ENCODE data around the gene DNAJA2.
"Not testable (repeated sequence)": the region's sequence is repeated elsewhere in the genome, so short reads cannot be mapped to it uniquely, and the experiment has no call there.

The DNAJA2 gene

GRCh38 chr16:47004652-47005051, 31.2 kb upstream of the DNAJA2 start:
- H3K4me1 ChIP-seq (ENCODE audit: control insufficient read depth, insufficient read depth, low read length) = no peaks in the 10 kb centered on the region
- H3K27ac ChIP-seq (ENCODE audit: insufficient read depth, low read depth, low read length, poor library complexity, severe bottlenecking) = no peak overlapping the region
- H3K9me3 ChIP-seq (ENCODE audit: control insufficient read depth, low read length) = no peaks in the 10 kb centered on the region
- H3K36me3 ChIP-seq (ENCODE audit: control insufficient read depth, insufficient read depth, low read length) = no peaks in the 10 kb centered on the region
- no peaks in the 10 kb centered on the region for H3K27me3 ChIP-seq (ENCODE audit: control insufficient read depth, insufficient read depth, low read length, poor library complexity, severe bottlenecking)
- 83 to 95% methylated on average over 2 of the region's 2 CpGs for WGBS, 2 experiments
- H3K4me3 ChIP-seq (ENCODE audit: insufficient read depth, low read depth, low read length) = no peak overlapping the region

GRCh38 chr16:47000066-47000465, 26.6 kb upstream of the DNAJA2 start:
- H3K36me3 ChIP-seq (ENCODE audit: control insufficient read depth, insufficient read depth, low read length); H3K27ac ChIP-seq (ENCODE audit: insufficient read depth, low read depth, low read length, poor library complexity, severe bottlenecking); H3K27me3 ChIP-seq (ENCODE audit: control insufficient read depth, insufficient read depth, low read length, poor library complexity, severe bottlenecking); H3K9me3 ChIP-seq (ENCODE audit: control insufficient read depth, low read length); H3K4me3 ChIP-seq (ENCODE audit: insufficient read depth, low read depth, low read length); H3K4me1 ChIP-seq (ENCODE audit: control insufficient read depth, insufficient read depth, low read length): not testable (repeated sequence)
- 96 to 97% methylated on average over 19 to 26 of the region's 29 CpGs for WGBS, 2 experiments

- no peaks in the 10 kb centered on the region for H3K27me3 ChIP-seq (ENCODE audit: control insufficient read depth, insufficient read depth, low read length, poor library complexity, severe bottlenecking)
- H3K4me3 ChIP-seq (ENCODE audit: insufficient read depth, low read depth, low read length) = no peak overlapping the region
- 96 to 100% methylated on average over 3 of the region's 3 CpGs for WGBS, 2 experiments
- H3K4me1 ChIP-seq (ENCODE audit: control insufficient read depth, insufficient read depth, low read length) = no peaks in the 10 kb centered on the region
- no peaks in the 10 kb centered on the region for H3K9me3 ChIP-seq (ENCODE audit: control insufficient read depth, low read length)
- no peak overlapping the region for H3K27ac ChIP-seq (ENCODE audit: insufficient read depth, low read depth, low read length, poor library complexity, severe bottlenecking)
- no peaks in the 10 kb centered on the region for H3K36me3 ChIP-seq (ENCODE audit: control insufficient read depth, insufficient read depth, low read length)
These were observed 24.4 kb upstream of the DNAJA2 start for GRCh38 chr16:46997844-46998243.

GRCh38 chr16:46996952-46997458, 23.5 kb upstream of the DNAJA2 start:
- Histone ChIP-seq H3K27me3 (ENCODE audit: control insufficient read depth, insufficient read depth, low read length, poor library complexity, severe bottlenecking) (no peaks in the 10 kb centered on the region), H3K4me3 (ENCODE audit: insufficient read depth, low read depth, low read length) (no peak overlapping the region), H3K9me3 (ENCODE audit: control insufficient read depth, low read length) (no peaks in the 10 kb centered on the region), H3K27ac (ENCODE audit: insufficient read depth, low read depth, low read length, poor library complexity, severe bottlenecking) (no peak overlapping the region), H3K36me3 (ENCODE audit: control insufficient read depth, insufficient read depth, low read length) (no peaks in the 10 kb centered on the region), H3K4me1 (ENCODE audit: control insufficient read depth, insufficient read depth, low read length) (no peaks in the 10 kb centered on the region)
- WGBS, 2 experiments = 95 to 97% methylated on average over 2 of the region's 2 CpGs

- no peak overlapping the region for H3K27ac ChIP-seq (ENCODE audit: insufficient read depth, low read depth, low read length, poor library complexity, severe bottlenecking)
- 89 to 90% methylated on average over 1 of the region's 1 CpG for WGBS, 2 experiments
These were observed 22.9 kb upstream of the DNAJA2 start for GRCh38 chr16:46996391-46996790.

GRCh38 chr16:46991729-46992704, 18.5 kb upstream of the DNAJA2 start:
- no peaks in the 10 kb centered on the region for H3K9me3 ChIP-seq (ENCODE audit: control insufficient read depth, low read length)
- no peaks in the 10 kb centered on the region for H3K36me3 ChIP-seq (ENCODE audit: control insufficient read depth, insufficient read depth, low read length)
- WGBS, 2 experiments = 90% methylated on average over 16 of the region's 16 CpGs
- no peaks in the 10 kb centered on the region for H3K4me1 ChIP-seq (ENCODE audit: control insufficient read depth, insufficient read depth, low read length)
- H3K27ac ChIP-seq (ENCODE audit: insufficient read depth, low read depth, low read length, poor library complexity, severe bottlenecking) = no peak overlapping the region
- no peak overlapping the region for H3K4me3 ChIP-seq (ENCODE audit: insufficient read depth, low read depth, low read length)
- no peaks in the 10 kb centered on the region for H3K27me3 ChIP-seq (ENCODE audit: control insufficient read depth, insufficient read depth, low read length, poor library complexity, severe bottlenecking)

More at GRCh38 chr16:46996391-46996790, 22.9 kb upstream of the DNAJA2 start:
- Histone ChIP-seq H3K27me3 (ENCODE audit: control insufficient read depth, insufficient read depth, low read length, poor library complexity, severe bottlenecking) (no peaks in the 10 kb centered on the region), H3K4me3 (ENCODE audit: insufficient read depth, low read depth, low read length) (no peak overlapping the region), H3K36me3 (ENCODE audit: control insufficient read depth, insufficient read depth, low read length) (no peaks in the 10 kb centered on the region), H3K4me1 (ENCODE audit: control insufficient read depth, insufficient read depth, low read length) (no peaks in the 10 kb centered on the region), H3K9me3 (ENCODE audit: control insufficient read depth, low read length) (no peaks in the 10 kb centered on the region)

- H3K36me3 ChIP-seq (ENCODE audit: control insufficient read depth, insufficient read depth, low read length) = no peaks in the 10 kb centered on the region
- H3K27ac ChIP-seq (ENCODE audit: insufficient read depth, low read depth, low read length, poor library complexity, severe bottlenecking) = no peak overlapping the region
- no peaks in the 10 kb centered on the region for H3K27me3 ChIP-seq (ENCODE audit: control insufficient read depth, insufficient read depth, low read length, poor library complexity, severe bottlenecking)
- H3K9me3 ChIP-seq (ENCODE audit: control insufficient read depth, low read length) = no peaks in the 10 kb centered on the region
- 90 to 91% methylated on average over 3 of the region's 3 CpGs for WGBS, 2 experiments
- no peaks in the 10 kb centered on the region for H3K4me1 ChIP-seq (ENCODE audit: control insufficient read depth, insufficient read depth, low read length)
- no peak overlapping the region for H3K4me3 ChIP-seq (ENCODE audit: insufficient read depth, low read depth, low read length)
These were observed 13.4 kb upstream of the DNAJA2 start for GRCh38 chr16:46986896-46987295.

GRCh38 chr16:46986438-46986837, 13.0 kb upstream of the DNAJA2 start:
- Histone ChIP-seq H3K36me3 (ENCODE audit: control insufficient read depth, insufficient read depth, low read length) (no peaks in the 10 kb centered on the region), H3K4me1 (ENCODE audit: control insufficient read depth, insufficient read depth, low read length) (no peaks in the 10 kb centered on the region), H3K27me3 (ENCODE audit: control insufficient read depth, insufficient read depth, low read length, poor library complexity, severe bottlenecking) (no peaks in the 10 kb centered on the region), H3K9me3 (ENCODE audit: control insufficient read depth, low read length) (no peaks in the 10 kb centered on the region), H3K27ac (ENCODE audit: insufficient read depth, low read depth, low read length, poor library complexity, severe bottlenecking) (no peak overlapping the region), H3K4me3 (ENCODE audit: insufficient read depth, low read depth, low read length) (no peak overlapping the region)
- 95 to 100% methylated on average over 3 of the region's 3 CpGs for WGBS, 2 experiments

GRCh38 chr16:46982335-46982734, 8.9 kb upstream of the DNAJA2 start:
- Histone ChIP-seq H3K27ac (ENCODE audit: insufficient read depth, low read depth, low read length, poor library complexity, severe bottlenecking) (no peak overlapping the region), H3K36me3 (ENCODE audit: control insufficient read depth, insufficient read depth, low read length) (no peaks in the 10 kb centered on the region), H3K4me1 (ENCODE audit: control insufficient read depth, insufficient read depth, low read length) (no peaks in the 10 kb centered on the region), H3K27me3 (ENCODE audit: control insufficient read depth, insufficient read depth, low read length, poor library complexity, severe bottlenecking) (no peaks in the 10 kb centered on the region), H3K9me3 (ENCODE audit: control insufficient read depth, low read length) (no peaks in the 10 kb centered on the region), H3K4me3 (ENCODE audit: insufficient read depth, low read depth, low read length) (no peak overlapping the region)
- WGBS, 2 experiments = 95% methylated on average over 4 of the region's 4 CpGs

- Histone ChIP-seq H3K27ac (ENCODE audit: insufficient read depth, low read depth, low read length, poor library complexity, severe bottlenecking) (no peak overlapping the region), H3K4me1 (ENCODE audit: control insufficient read depth, insufficient read depth, low read length) (no peaks in the 10 kb centered on the region), H3K27me3 (ENCODE audit: control insufficient read depth, insufficient read depth, low read length, poor library complexity, severe bottlenecking) (no peaks in the 10 kb centered on the region), H3K9me3 (ENCODE audit: control insufficient read depth, low read length) (no peaks in the 10 kb centered on the region), H3K4me3 (ENCODE audit: insufficient read depth, low read depth, low read length) (no peak overlapping the region), H3K36me3 (ENCODE audit: control insufficient read depth, insufficient read depth, low read length) (no peaks in the 10 kb centered on the region)
- WGBS, 2 experiments = 87 to 100% methylated on average over 1 of the region's 1 CpG
These were observed 7.5 kb upstream of the DNAJA2 start for GRCh38 chr16:46980926-46981325.
